Measurements from ENCODE around the gene ZNF587B.
"Not testable (repeated sequence)": the region's sequence is repeated elsewhere in the genome, so short reads cannot be mapped to it uniquely, and the experiment has no call there.

ZNF587B gene

GRCh38 chr19:57819475-57820148, 10.5 kb upstream of the ZNF587B start:
- peak; percentile 92 for DNase-seq

DNA sequence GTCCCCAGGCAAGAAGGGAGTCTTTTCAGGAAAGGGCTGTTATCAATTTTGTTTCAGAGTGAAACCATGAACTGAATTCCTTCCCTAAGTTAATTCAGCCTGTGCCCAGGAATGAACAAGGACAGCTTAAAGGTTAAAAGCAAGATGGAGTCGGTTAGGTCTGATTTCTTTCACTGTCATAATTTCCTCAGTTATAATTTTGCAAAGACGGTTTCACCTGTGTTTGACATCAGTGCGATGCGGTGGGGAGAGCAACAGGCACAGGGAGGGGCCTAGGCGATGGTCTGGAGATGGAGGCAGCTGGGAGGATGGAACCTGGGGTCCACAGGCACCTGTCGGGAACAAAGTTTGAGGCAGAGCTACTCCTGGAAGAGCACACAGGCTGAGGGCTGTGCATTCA, 9.5 kb upstream of the ZNF587B start:
- no peak for DNase-seq

- DNase-seq, result not testable (repeated sequence)
Observed at GRCh38 chr19:57821095-57821494, 9.0 kb upstream of the ZNF587B start.

GRCh38 chr19:57821501-57821900, 8.6 kb upstream of the ZNF587B start:
- not testable (repeated sequence) for DNase-seq

DNA sequence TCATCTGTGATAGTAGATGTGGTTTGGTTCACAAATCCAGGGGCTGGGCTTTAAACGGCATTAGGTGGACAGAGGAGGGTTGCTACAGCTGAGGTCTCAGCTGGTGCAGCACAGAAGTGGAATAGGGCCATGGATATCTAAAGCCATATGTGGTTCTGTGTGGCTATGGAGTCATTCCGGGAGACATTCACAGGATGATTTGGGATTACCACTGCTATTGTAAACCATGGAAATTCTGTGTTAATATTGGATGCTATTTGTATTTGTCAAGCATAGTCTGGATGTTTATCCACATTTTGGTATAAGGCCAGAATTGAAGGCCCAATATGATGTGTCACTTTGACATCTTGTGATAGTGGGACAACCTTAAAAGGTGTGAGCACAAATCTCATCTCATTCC, 6.9 kb upstream of the ZNF587B start:
- not testable (repeated sequence) for DNase-seq

DNA sequence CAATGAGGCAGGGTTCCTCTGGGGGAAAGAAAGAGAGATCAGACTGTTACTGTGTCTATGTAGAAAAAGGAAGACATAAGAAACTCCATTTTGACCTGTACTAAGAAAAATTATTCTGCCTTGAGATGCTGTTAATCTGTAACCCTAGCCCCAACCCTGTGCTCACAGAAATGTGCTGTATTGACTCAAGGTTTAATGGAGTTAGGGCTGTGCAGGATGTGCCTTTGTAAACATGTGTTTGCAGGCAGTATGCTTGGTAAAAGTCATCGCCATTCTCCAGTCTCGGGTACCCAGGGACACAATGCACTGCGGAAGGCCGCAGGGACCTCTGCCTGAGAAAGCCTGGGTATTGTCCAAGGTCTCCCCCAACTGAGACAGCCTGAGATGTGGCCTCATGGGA, 6.5 kb upstream of the ZNF587B start:
- not testable (repeated sequence) for DNase-seq

DNA sequence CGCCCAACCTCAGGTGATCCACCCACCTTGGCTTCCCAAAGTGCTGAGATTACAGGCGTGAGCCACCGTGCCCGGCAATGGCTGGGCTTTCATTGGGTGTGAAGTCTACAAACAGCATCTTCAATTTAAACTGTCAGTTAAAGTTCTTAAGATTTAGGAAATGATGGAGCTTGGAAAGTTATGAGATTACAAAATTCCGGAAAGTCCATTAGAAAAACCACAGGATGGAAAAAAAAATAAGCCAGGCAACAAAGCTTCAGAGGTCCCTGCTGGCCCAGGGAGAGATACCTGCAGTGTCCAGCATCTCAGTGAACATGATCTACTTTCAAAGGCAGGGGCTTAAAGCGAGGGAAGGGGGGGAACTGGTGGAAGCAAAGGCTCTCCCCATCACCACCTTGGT, 4.6 kb upstream of the ZNF587B start:
- no peak for DNase-seq

DNA sequence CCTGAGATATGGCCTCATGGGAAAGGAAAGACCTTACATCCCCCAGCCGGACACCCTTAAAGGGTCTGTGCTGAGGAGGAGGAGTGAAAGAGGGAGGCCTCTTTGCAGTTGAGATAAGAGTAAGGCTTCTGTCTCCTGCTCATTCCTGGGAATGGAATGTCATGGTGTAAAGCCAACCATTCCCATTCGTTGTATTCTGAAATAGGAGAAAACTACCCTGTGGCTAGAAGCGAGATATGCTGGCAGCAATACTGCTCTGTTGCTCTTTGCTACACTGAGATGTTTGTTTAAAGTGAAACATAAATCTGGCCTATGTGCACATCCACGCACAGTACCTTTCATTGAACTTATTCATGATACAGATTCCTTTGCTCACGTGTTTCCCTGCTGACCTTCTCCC, 783 bp upstream of the ZNF587B start:
- no peak for DNase-seq

DNA sequence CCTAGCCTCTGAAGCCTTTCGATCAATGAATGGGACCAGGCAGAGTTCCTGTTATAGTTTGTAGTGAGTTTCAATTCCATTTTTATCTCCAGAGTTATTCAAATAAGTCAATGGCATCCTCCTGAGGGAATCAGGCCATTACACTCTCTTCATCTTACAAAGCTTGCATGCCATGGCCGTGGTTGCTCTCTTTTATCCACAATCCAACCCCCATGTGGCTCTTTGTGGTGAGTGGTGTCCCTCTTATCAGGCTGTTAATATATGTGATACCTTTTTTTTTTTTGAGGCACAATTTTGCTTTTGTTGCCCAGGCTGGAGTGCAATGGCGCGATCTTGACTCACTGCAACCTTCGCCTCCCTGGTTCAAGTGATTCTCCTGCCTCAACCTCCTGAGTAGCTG, 6.9 kb downstream of the ZNF587B start:
- not testable (repeated sequence) for DNase-seq

DNA sequence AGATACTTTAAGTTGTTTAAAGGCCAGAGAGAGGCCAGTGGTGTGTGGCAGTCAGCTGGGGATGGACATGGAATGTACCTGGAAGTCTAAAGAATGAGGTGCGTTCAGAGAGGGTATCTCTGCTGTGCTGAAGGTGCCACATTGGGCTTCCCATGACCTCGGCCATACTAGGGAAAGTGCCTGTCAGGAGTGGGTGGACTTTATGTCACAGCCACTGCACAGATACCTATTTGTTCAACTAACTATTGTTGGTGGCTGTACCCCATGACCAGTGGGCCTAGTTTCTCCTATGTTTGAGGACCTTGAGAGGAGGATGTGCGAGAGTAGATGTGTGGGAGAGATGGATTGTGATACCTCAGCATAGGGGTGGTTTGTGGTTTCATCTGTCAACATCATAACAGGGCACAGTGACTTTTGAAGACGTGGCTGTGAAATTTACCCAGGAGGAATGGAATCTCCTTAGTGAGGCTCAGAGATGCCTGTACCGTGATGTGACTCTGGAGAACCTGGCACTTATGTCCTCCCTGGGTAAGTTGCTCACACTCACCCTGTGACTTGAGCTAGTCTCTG, 8.6 kb downstream of the ZNF587B start:
- not testable (repeated sequence) for DNase-seq

GRCh38 chr19:57841122-57841763, 11.1 kb downstream of the ZNF587B start:
- DNase-seq, result no peak

- DNase-seq, result not testable (repeated sequence)
Observed at GRCh38 chr19:57847164-57847563, 17.1 kb downstream of the ZNF587B start.

GRCh38 chr19:57849162-57849665, 19.1 kb downstream of the ZNF587B start:
- DNase-seq, result not testable (repeated sequence)

DNA sequence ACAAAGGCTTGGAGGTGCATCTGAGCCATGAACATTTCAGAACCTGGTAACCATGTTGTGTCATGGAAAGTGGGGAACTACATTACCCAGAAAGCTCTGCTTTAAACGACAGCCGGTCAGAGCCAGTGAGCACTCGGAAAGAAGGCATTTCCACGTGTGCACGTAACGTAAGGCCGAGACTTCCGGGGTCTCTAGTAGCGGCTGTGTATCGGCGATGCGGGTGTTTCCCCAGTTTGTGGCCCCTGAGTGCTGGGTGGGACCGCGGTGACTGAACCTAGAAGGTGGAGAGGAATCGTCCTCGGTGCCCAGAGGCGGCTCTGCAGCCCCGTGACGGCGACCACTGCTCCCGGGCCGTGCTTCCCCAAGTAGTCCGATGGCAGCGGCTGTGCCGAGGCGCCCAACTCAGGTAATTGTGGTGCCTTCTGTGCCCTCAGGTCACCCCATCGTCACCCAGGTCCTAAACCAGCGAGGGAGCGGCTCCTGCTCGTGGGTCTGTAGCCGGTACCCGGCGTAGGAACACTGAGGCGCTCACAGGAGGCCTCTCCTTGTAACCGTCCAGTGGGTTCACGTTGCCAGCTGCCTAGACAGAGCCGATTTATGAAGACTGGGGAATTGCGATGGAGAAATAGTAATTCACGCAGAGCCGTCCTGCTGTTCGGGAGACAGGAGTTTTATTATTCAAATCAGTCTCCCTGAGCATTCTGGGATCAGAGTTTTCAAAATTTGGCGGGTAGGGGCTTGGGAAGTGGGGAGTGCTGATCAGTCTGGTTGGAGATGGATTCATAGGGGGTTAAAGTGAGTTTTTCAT, 19.8 kb downstream of the ZNF587B start, which contains the start of gene ZNF587:
TSS of gene ZNF587 (plus strand) at position 194 of the 808 bp plus-strand sequence. CDS start at position 374, 180 bp downstream.
- DNase-seq, result not testable (repeated sequence)

DNA sequence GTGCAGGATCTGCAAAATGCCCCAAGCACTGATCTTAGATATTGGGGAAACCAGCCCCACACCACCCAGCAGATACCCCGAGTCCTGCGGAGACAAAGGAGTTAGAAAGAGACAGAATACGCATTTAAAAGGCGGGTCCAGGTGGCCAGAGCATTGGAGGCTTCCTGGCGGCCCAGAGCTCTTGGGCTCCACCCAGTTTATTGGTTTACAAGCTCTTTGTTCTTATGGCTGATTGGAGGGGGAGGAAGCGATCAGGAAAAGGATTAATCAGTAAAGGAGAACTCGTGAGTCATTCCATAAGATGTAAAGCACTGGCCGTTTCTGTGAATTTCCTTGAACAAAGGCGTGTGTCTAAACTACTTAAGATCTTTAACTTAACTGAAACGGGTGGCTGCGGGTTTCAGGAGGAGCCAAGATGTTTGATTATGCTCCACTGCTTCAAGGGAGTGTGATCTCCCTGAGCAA, 20.5 kb downstream of the ZNF587B start:
- no peak for DNase-seq

DNA sequence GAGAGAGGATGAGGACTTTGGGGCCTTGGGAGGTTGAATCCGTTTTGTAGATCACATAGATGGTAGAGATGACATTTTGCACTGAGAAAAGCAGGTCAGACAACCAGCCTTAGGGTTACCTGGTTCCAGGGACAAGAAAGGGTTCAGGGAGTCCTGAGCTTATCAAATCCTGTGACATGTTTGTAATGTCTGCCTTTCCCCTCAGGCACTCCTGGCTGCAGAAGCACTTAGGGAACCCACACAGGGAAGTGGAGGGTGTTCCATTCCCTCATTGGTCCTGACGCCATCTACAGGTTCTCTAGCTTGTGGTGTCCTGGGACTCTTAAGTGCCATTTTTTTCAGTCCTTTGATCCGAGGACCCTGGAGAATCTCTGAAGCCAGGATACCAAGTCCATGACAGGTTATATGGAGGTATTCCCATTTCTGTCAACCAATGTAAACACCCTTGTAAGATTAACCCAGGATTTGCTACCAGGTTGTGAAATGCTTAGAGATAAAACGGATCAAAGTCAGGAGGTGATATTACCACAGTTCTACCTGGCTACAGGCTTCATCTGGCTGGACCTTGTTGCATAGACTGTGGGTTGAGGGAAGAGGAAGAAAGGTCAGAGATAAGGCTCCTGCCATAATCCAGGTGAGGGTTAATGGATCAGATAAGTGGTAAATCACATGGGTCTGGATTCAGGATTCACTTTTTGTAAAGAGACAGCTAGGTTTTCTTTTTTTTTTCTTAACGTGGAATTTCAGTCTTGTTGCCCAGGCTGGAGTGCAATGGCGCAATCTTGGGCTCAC, 21.9 kb downstream of the ZNF587B start:
- DNase-seq, result not testable (repeated sequence)

GRCh38 chr19:57854117-57854516, 24.0 kb downstream of the ZNF587B start:
- not testable (repeated sequence) for DNase-seq

DNA sequence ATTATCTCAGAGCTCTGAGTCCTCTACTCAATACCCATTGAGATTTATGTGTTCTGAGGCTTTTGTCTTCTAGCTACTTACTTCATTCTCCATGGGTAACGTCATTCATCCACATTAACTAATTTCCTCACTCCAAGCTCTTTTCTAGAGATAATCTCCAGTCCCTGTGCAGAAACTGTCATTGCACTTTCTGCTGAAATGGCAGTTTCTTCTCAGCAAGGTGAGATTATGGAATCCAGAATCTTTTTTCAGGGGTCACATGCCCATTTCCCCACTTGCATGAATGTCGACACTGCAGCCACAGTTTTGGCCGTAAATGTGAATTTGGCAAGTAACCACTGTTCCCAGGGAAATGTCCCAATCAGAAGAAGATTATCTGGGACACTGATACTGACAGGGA, 32.3 kb downstream of the ZNF587B start:
- not testable (repeated sequence) for DNase-seq

GRCh38 chr19:57867868-57868492, 37.9 kb downstream of the ZNF587B start:
- no peak for DNase-seq

DNA sequence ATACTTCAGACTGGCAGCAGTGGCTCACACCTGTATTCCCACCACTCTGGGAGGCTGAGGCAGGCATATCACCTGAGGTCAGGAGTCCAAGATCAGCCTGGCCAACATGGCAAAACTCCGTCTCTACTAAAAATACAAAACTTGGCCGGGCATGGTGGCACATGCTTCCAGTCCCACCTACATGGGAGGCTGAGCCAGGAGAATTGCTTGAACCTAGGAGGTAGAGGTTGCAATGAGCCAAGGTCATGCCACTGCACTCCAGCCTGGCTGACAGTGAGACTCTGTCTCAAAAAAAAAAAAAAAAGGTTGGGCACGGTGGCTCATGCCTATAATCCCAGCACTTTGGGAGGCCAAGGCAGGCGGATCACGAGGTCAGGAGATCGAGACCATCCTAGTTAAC, 39.6 kb downstream of the ZNF587B start:
- not testable (repeated sequence) for DNase-seq

DNA sequence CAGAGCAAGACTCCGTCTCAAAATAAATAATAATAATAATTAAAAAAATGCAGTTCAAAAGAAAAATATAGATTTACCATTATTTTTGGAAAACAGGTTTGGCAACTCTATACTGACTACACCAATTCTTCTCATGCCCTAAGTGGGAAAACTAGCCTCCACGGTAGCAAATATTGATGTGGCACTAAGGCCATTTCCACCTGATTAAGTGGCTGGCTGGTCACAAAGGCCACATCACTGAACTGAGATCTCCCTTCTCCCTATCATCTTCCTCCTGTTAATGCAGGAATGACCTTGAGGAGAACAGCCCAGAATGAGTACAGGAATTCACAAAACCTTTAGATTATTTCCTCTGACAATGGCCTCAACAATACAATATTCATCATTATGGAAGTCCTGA, 40.1 kb downstream of the ZNF587B start:
- DNase-seq, result no peak

GRCh38 chr19:57872450-57872849, 42.4 kb downstream of the ZNF587B start:
- no peak for DNase-seq
